Renal cortical epithelial cell (primary cell): ENCODE data around the gene IL1RAP. TPM values are rescaled to one million over a fixed set of nuclear protein-coding genes. Genes with fewer than 3 reads are reported as not detected.
"Not testable (repeated sequence)": the region's sequence is repeated elsewhere in the genome, so short reads cannot be mapped to it uniquely, and the experiment has no call there.

Source experiments
- DNase-seq: peaks from one replicate; pipeline ENCODE4 v3.0.0-alpha.2; 2011; ENCODE audit warnings: low read depth
- total RNA-seq: library from RNA; depleted of rRNA; stranded (reverse); fragments of >200 nt; gene quantifications from 2 replicates; pipeline ENCODE4 v1.2.3, GENCODE V29; 2014

IL1RAP gene
- total RNA-seq, 1 donor from 2014 or later = 16.1 TPM

GRCh38 chr3:190666821-190667220 is 152.9 kb downstream of the IL1RAP start:
- no peak for DNase-seq

GRCh38 chr3:190671658-190672057 is 157.8 kb downstream of the IL1RAP start:
- DNase-seq = no peak

DNA sequence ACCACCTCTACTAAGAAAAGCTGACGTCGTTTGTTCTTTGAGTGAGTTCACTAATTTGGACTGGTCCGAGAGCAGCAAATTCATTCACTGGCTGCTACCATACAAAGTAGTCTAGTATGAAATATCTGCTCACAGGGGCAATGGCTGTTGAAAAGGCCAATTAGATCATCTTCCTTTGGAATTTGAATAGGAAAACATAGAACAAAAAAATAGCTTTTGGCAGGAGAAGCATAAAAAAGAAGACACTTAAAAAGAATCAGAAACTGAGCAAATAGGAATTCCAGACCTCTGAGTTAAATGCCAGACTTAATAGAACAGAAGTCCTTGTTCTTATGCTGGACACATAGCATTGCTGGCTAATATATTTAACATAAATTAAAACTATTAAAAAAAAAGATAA is 159.3 kb downstream of the IL1RAP start:
- no peak for DNase-seq

- DNase-seq = no peak
These were observed 162.6 kb downstream of the IL1RAP start for GRCh38 chr3:190676481-190676880.

DNA sequence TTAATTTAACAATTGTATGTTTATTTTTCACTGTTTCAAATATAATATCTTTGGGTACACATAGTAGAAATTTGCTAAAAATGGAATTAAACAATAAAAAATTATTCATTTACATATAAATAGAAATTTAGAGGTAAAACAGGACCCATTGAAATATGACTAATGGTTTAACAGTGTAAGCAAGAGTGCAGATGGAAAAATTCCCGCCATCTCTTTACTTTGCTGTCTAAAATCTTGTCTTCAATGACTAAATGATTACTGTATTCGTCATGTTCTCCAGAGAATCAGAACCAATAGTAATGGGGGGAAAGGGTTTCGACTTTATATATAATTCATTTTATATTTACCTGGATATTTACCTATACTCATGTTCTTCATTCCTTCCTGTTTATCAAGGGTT is 163.1 kb downstream of the IL1RAP start:
- DNase-seq = no peak

DNA sequence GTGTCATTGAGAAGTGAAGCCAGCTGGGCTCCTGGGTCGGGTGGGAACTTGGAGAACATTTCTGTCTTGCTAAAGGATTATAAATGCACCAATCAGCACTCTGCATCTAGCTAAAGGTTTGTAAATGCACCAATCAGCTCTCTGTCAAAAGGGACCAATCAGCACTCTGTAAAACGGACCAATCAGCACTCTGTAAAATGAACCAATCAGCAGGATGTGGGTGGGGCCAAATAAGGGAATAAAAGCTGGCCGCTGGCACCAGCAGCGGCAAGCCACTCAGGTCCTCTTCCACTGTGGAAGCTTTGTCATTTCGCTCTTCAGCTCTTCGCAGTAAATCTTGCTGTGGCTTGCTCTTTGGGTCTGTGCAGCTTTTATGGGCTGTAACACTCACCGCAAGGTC is 164.0 kb downstream of the IL1RAP start:
- not testable (repeated sequence) for DNase-seq

GRCh38 chr3:190680691-190681090 is 166.8 kb downstream of the IL1RAP start:
- no peak for DNase-seq

- no peak for DNase-seq
These were observed 170.9 kb downstream of the IL1RAP start for GRCh38 chr3:190684776-190685175.

- DNase-seq = no peak
These were observed 172.1 kb downstream of the IL1RAP start for GRCh38 chr3:190686011-190686410.

- no peak for DNase-seq
These were observed 176.4 kb downstream of the IL1RAP start for GRCh38 chr3:190690246-190690645.

GRCh38 chr3:190692256-190692655 is 178.4 kb downstream of the IL1RAP start:
- DNase-seq = peak; percentile 44

GRCh38 chr3:190694335-190695001 is 180.6 kb downstream of the IL1RAP start:
- DNase-seq = no peak

- DNase-seq = no peak
These were observed 181.3 kb downstream of the IL1RAP start for GRCh38 chr3:190695225-190695624.

DNA sequence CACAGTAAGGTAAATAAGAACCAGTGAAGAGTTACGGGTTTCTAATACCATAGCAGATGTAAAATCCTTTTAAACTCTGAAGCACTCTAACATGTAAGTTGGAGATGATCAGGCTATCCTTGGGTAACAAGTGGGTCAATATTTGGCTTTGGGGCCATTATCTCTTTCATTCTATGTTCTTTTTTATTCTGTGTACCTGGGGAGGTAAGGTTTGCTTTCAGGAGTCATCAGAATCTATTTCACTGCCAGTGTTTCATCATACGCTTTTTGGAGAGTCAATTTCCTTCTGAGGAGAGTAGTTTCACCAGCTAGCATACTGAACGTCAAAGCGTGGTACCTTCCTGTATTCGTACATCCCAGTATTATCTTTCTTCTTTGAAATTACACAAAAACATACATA is 182.1 kb downstream of the IL1RAP start:
- no peak for DNase-seq

- DNase-seq = peak; percentile 53
These were observed 183.1 kb downstream of the IL1RAP start for GRCh38 chr3:190696777-190697501.

GRCh38 chr3:190697502-190697830 is 183.6 kb downstream of the IL1RAP start:
- DNase-seq = no peak

GRCh38 chr3:190697901-190698300 is 184.0 kb downstream of the IL1RAP start:
- peak; percentile 89 for DNase-seq

DNA sequence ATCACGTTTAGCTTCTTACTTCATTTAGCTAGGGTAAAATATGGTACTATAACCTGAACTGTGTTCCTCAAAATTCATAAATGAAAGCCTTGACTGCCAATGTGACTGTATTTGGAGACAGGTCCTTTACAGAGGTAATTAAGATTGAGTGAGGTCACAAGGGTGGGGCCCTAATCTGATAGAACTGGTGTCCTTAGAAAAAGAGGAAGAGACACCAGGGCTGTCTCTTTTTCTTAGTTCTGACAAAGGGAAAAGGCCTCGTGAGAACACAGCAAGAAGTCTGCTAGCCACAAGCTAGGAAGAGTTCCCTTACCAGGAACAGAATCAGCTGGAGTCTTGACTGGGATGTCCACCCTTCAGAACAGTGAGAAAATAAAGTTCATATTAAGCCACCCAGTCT is 185.9 kb downstream of the IL1RAP start:
- DNase-seq = no peak

GRCh38 chr3:190701096-190701532 is 187.2 kb downstream of the IL1RAP start:
- DNase-seq = peak; percentile 91

DNA sequence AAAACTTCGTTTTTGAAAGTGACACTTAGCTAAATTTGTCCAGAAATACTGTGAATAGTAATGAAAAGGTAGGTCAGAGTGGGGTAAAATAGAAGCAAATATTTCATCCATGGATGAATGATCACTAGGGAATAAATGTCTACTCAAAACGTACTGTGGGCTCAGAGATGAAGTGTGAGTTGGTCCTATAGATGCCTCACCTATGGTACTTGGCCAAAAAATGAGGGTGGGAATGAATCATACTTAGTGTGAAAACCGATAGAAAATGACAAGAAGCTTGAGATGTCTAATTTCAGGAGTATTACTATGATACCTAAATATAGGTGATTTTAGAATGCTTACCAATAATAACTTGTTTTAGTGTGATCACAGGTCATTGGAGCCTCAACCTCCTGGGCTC is 192.7 kb downstream of the IL1RAP start:
- no peak for DNase-seq
